ENCODE measurements around the gene GPR137B. TPM values are rescaled to one million over a fixed set of nuclear protein-coding genes. Genes with fewer than 3 reads are reported as not detected.

Gene GPR137B
- total and polyA plus RNA-seq, 2 of the 13 experiments (the other 11 are each of a cell fraction or from before 2014, with no cell fraction given): 0.31 to 0.41 TPM

GRCh38 chr1:236150311-236150955 lies 8.1 kb downstream of the GPR137B start (continued):
- no peak for TF ChIP-seq PREB (CRISPR knock-in tag; IDR thresholded peaks at IDR 0.05)
- TF ChIP-seq TGIF2 (CRISPR knock-in tag; IDR thresholded peaks at IDR 0.05): no peak

GRCh38 chr1:236150986-236151385 lies 8.6 kb downstream of the GPR137B start:
- H3K4me3 ChIP-seq (replicated peaks in 1 of 3; ENCODE audit: insufficient read depth in 1 of 3, low read depth in 2 of 3, low read length in 3 of 3): no peak overlapping the region
- no peaks in the 10 kb centered on the region for H3K79me2 ChIP-seq (ENCODE audit: insufficient read depth, low read length)
- TF ChIP-seq NR2F1 (CRISPR knock-in tag; IDR thresholded peaks at IDR 0.05) (no peak), ZNF768 (CRISPR knock-in tag; IDR thresholded peaks at IDR 0.05) (no peak), PLRG1 (conservative IDR thresholded peaks at IDR 0.05) (no peak), PREB (CRISPR knock-in tag; IDR thresholded peaks at IDR 0.05) (no peak), SETDB1 (CRISPR knock-in tag; IDR thresholded peaks at IDR 0.05; ENCODE audit: borderline replicate concordance) (no peak), SMAD1 (CRISPR knock-in tag; IDR thresholded peaks at IDR 0.05; ENCODE audit: borderline replicate concordance, low read depth) (no peak), ZNF501 (CRISPR knock-in tag; IDR thresholded peaks at IDR 0.05) (no peak), ZFP62 (CRISPR knock-in tag; IDR thresholded peaks at IDR 0.05) (no peak), ZBTB3 (CRISPR knock-in tag; IDR thresholded peaks at IDR 0.05; ENCODE audit: borderline replicate concordance, low read depth) (no peak), ZNF557 (CRISPR knock-in tag; IDR thresholded peaks at IDR 0.05) (no peak), MED8 (CRISPR knock-in tag; IDR thresholded peaks at IDR 0.05; ENCODE audit: insufficient replicate concordance) (no peak), ZNF644 (CRISPR knock-in tag; IDR thresholded peaks at IDR 0.05; ENCODE audit: low read depth) (no peak), SIN3B (IDR thresholded peaks at IDR 0.05; ENCODE audit: low read length) (no peak), ZNF274 (CRISPR knock-in tag; IDR thresholded peaks at IDR 0.05) (no peak)
- CTCF ChIA-PET (ENCODE audit: low intra/inter-chr PET ratio, low total read pairs): no interaction called here
- in situ Hi-C loops (cut with HindIII; ENCODE audit: extremely low pct_ligation_motif_present, low pct_unique_long_range_greater_than_20kb) (no loop called here), intact Hi-C loops (cut with micrococcal nuclease; ENCODE audit: unreplicated experiment) (no loop called here)
- no peak overlapping the region for H3K9ac ChIP-seq (ENCODE audit: insufficient read depth, low read depth, low read length)
- H3K9me3 ChIP-seq (ENCODE audit: low read length): no peaks in the 10 kb centered on the region
- no peak for FAIRE-seq
- ATAC-seq: no peak
- no peak overlapping the region for H2AFZ ChIP-seq (ENCODE audit: low read length)
- peaks cover 0 to 13% of the 10 kb centered on the region in 2 experiments; a peak in 2 of 5 replicates for H3K27me3 ChIP-seq (ENCODE audit: control insufficient read depth in 1 of 2, insufficient read depth in 2 of 2, low read length in 2 of 2)
- H3K27ac ChIP-seq (ENCODE audit: extremely low read length, insufficient read depth, low read length): no peak overlapping the region
- BruUV-seq (replicated peaks): no TSS peak
- no peak for DNase-seq (ENCODE audit: low spot score)
- 31% methylated on average over 3 of the region's 5 CpGs for WGBS (ENCODE audit: low lambda C conversion rate)
- no peaks in the 10 kb centered on the region for H4K20me1 ChIP-seq (ENCODE audit: insufficient read depth, low read length)
- POLR2A ChIA-PET: no interaction called here
- H3K4me1 ChIP-seq (ENCODE audit: insufficient read depth, low read length): no peaks in the 10 kb centered on the region
- H3K36me3 ChIP-seq (replicated peaks in 1 of 2; ENCODE audit: control insufficient read depth in 1 of 2, insufficient read depth in 2 of 2, low read length in 2 of 2): no peaks in the 10 kb centered on the region
- H3K4me2 ChIP-seq (ENCODE audit: low read depth, low read length): no peak overlapping the region

Measured in HepG2 (cell line).